ENCODE data around the gene CTR9. TPM values are rescaled to one million over a fixed set of nuclear protein-coding genes. Genes with fewer than 3 reads are reported as not detected.

The CTR9 gene
- total RNA-seq: 35.4 and 48.3 TPM in 2 replicates

GRCh38 chr11:10750838-10751580, at the start of gene CTR9:
Gene CTR9, plus strand, starts transcription at chr11:10751246. Its CDS starts 167 bp downstream, at chr11:10751413.
- DNase-seq: peak; percentile 95

- no peak for DNase-seq
Observed at GRCh38 chr11:10701982-10702381, 49.1 kb upstream of the CTR9 start.

DNA sequence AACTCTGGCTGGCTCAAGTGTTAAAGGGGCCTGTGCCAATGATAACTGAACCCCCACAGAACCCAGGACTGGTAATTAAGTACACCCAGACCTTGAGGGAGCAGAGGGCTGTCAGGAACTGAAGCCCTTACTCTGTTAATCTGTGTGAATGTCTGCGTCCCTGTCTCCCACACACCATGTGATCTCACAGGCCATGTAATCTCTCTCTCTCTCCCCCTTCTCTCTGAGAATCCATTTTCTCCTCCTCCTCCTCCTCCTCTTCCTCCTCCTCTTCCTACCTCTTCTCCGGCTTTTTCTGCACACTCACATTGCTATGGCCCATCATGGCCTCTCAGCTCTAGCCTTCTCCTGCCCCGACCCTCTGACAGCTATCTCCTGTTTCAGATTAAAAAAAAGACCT, 42.9 kb upstream of the CTR9 start:
- no peak for DNase-seq

DNA sequence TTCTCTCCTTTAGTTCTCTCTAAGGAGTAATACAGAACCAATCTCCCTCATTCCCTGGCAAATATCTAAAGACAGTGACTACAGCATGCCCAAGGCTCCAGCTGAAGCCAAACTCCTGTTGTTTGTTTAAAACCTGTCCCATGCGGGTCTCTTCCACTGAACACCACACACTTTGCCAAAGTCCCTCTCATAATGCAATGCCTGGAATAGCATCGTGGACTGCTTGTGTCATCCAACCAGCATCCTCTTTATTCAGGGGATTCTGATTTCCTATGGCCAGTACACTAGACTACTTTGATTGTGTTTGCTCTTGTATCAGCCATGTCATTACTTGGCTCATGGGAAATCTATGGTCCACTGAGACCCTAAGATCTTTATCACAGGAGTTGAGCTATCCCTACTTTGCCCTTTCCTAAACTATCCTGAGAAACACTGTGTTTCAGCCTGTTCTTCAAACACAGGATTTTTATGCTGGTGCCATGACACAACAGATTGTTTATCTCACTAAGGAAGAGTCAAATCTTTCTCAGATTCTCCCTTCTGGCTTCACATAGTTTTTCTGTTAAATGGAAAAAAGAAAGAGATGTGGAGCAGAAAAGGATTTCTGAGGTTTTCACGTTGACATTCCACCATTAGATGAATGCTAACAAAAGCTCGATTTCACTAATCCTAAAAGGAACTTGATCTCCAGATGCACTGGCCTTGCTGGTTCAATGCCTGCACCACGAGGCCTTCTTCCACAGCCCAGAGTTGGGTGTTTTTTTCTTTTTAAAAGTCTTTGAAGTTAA, 41.6 kb upstream of the CTR9 start:
- no peak for DNase-seq

DNA sequence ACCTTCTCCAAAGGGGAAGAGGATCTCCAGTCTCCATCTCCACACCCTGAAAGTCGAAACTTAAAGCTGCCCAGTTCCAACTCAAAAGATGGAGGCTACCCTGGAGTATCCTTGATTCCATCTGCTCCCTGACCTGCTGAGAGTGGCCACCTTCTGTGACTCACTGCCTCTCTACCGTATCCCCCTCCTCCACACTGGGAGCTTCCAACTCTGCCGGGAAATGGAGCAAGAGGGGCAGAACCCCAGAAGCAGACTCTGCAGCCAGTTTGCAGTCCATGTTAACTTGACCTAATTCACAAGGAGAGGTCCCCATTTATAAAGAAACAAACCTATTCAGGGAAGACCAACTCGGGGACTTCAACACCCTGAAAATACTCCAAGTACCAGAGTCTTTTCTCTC, 35.5 kb upstream of the CTR9 start:
- no peak for DNase-seq

- DNase-seq: no peak
Observed at GRCh38 chr11:10716122-10716521, 34.9 kb upstream of the CTR9 start.

DNA sequence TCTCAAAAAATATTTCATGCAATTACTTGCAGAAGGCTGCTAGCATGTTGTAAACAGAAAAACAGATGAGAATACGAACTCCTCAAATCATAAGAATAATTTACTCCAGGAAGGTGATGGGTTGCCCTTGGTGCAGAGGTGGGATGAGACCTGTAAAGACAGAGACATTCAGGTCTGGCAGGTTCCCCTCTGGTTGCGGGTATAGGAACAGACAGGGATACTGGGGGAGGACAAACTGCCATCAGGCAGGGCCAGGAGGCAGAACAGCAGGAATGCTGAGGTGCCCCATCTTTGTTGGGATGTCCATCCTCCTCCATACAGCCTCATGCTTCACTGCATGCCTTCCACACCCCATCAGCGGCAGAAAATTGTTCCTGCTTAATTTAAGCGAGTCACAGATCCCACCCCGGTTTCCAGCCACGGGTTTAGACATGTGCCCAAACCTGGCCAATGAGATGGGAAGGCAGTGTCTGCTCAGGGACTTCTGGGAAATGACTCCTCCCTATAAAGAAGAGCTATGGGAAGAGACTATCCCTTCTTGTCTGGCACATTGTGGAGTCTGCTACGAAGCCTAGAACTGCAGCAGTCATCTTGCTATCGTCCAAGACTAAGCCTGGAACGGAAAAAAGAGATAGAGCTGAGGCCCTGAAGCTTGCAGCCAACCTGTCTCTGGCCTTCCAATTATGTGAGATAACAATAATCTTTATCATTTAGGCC, 34.3 kb upstream of the CTR9 start:
- no peak for DNase-seq

- no peak for DNase-seq
Observed at GRCh38 chr11:10719616-10720015, 31.4 kb upstream of the CTR9 start.

DNA sequence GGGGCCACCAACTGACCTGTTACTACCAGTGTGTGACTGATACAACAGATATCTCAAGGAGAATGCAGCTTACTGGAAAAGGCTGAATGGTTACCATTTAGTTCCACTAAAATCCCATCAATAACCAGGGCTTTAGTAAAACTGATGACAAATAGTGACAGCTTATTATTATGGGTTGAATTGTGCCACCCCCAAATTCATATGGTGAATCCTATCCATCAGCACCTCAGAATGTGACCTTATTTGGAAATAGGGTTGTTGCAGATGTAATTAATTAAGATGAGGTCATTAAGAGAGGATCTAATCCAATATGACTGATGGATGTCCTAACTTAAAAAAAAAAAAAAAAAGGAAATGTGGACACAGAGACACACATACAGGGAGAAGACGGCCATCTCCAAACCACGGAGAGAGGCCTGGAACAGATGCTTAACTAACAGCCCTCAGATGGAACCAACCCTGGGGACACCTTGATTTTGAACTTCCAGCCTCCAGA, 30.1 kb upstream of the CTR9 start:
- no peak for DNase-seq

- no peak for DNase-seq
Observed at GRCh38 chr11:10722307-10722706, 28.7 kb upstream of the CTR9 start.

DNA sequence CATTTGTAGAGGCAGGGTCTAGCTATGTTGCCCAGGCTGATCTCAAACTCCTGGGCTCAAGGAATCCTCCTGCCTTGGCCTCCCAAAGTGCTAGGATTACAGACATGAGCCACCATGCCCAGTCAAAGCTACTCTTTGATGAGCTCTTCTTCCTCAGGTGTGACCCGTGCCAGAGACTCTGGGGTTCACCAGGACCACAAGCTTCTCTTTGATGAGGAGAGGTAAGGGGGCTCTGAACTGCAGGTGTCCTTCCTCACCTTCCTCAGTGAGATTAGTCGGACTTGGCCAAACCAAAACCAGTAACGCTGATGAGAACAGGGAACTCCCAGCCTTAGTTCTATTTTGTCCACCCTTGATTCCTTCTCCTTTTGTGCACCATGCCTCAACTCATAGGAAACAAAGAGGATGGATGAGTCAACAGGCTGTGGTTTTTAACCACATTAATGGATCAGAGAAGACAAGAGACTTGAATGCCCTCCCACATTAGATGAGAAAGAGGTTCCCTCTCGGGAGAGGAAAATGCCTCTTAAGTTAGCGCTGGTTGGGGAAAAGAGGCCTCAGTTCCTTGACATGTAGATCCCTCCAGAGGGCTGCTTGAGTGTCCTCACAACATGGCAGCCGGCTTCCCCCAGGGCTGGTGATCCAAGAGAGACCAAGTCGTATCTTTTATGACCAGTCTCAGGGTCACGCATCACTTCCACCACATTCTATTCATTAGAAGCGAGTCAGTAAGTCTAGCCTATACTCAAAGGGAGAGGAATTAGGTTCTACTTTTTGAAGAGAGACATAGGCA, 25.7 kb upstream of the CTR9 start:
- DNase-seq: no peak

- DNase-seq: no peak
Observed at GRCh38 chr11:10725907-10726253, 25.2 kb upstream of the CTR9 start.

DNA sequence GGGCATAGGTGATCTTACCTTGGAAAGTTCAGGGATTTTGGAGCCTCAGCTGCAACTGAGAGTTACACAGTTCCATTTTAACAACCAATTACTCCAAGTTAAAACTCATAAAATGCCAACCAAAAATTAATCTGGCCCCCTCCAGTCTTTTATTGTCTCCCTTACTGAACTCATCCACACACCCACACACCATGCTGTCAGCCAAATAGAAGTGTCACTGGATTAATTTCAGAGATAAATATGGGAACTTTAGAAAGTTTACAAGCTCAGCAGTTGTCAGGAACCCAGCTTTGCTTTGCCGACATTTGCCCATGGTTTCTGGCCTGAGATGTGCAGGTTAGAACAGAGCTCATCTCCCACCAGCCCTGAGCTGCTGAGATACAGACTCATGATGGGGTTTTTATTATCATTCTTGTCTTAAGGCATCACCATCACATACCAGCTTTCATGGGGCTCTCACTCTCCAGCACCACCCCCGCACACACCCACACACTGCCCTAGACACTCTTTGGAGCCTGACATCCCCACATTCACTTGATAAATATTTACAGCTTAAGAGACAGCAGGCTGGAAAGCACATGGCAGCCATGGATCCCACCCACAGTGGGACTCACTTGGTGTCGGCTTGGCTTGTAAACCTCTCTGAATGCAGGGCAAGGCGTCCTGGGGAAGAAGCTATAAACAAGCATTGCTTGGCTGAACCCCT, 23.7 kb upstream of the CTR9 start:
- DNase-seq: no peak

DNA sequence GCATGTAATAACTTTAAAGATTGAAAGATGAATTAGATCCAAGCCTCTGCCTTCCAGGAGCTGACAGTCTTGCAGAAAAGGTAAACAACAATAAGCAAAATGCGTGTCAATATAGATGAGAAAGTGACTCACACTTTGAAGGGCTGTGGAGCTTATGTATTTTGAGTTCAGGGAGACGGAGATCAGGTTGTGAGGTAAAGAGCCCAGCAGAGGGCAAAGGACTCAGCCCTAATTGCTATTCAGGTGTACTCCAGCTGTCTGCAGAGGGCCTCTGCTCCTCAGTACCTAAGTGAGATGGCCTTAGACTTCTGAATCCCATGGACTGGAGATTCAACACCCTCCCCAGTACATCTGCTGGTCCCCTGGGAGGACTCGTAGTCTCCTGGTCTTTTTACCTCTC, 22.9 kb upstream of the CTR9 start:
- no peak for DNase-seq

GRCh38 chr11:10728789-10729472, 22.1 kb upstream of the CTR9 start:
- no peak for DNase-seq

DNA sequence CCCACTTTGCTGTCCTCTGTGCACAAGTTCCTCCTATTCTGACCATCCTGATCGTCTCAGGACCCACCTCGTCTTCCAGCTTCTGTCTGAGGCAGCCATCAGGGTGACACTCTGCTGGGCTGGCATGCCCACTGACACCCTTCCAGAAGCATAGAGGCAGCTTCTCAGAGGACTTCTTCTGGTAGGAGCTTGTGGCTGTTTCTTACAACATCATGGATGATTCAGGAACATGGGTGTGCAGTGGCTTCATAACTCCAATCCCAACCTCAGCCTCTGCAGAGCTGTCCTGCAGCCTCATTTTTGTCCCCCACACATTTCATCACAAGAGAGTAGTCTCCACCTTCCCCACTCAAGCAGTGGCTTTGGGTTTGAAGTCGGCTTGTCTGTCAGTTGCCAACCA, 20.9 kb upstream of the CTR9 start:
- no peak for DNase-seq

DNA sequence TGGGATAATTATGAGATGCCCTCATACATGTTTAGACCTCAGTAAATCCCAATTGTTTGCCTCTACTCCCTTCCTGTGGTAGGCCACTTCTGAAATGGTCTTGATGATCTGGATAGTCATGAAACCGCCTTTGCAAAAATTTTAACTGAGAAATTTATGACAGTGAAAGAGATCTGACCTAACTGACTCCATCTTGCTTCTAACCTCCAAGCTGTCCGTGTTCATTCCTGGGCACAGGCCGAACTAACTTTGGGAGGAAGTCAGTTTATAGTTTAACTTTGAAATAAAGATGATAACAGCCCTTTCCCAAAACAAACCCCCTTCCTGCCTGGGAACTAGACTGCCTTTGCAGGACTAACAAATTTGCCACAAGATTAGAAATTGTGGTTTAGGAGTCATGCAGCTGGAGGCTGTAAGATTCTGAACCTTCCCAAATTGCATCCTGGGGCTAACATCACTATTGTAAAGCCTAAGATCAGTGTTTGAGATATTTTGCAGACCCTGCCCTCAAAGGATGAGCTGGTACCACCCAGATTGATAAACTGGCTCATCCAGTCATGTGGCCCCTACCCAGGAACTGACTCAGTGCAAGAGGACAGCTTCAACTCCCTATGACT, 19.9 kb upstream of the CTR9 start:
- no peak for DNase-seq

GRCh38 chr11:10735481-10736475, 15.3 kb upstream of the CTR9 start:
- peak; percentile 97 for DNase-seq

DNA sequence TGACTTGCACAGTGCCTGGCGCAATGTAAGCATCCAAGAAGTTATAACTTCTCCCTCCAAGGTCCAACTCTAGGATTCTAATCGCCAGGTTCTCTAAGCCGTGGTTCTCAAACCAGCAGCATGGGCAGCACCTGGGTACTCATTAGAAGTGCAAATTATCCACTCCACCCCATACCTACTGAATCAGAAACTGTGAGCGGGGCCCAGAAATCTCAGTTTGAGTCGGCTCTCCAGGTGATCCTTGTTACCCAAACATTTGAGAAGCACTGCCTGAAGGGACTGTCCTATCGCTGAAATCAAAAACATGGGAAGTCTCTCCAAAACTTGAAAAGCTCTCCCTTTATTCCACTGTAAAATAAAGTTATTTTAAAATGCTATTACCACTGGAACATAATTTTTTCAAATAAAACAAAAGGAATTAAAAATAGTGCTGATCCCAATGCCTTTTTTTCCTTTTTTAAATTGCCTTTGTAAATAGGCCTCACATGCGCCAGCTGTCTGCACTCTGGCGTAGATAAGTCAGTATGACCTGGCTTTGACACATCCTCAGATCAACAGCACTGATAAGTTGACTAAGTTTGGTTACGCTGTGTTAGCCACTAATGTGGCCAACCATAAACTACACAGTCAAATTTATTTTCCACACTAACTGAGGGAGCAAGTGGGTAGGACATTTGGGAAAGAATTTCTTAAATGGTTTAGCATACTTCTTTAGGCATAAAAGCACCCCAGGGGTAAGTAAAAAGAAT, 8.4 kb upstream of the CTR9 start:
- DNase-seq: peak; percentile 15

All from dermis blood vessel endothelial cell (primary cell).